Activated T-cell treated with anti-CD3 and anti-CD28 coated beads for 1 hour (primary cell): ENCODE results near the gene BCLAF3.

Experiments used
- DNase-seq: peaks from one replicate; pipeline ENCODE4 v3.0.0-alpha.2; 2020; ENCODE audit warnings: low read depth

The BCLAF3 gene

GRCh38 chrX:19966056-19966455 lies 24.8 kb downstream of the BCLAF3 start:
- DNase-seq = no peak

- DNase-seq = no peak
Observed at GRCh38 chrX:19964017-19964710, 26.7 kb downstream of the BCLAF3 start.

GRCh38 chrX:19960913-19961312 lies 29.9 kb downstream of the BCLAF3 start:
- DNase-seq = no peak

- DNase-seq = no peak
Observed at GRCh38 chrX:19958552-19959486, 32.0 kb downstream of the BCLAF3 start.

- DNase-seq = no peak
Observed at GRCh38 chrX:19956923-19957322, 33.9 kb downstream of the BCLAF3 start.

GRCh38 chrX:19956306-19956705 lies 34.6 kb downstream of the BCLAF3 start:
- DNase-seq = no peak

- no peak for DNase-seq
Observed at GRCh38 chrX:19955306-19955705, 35.6 kb downstream of the BCLAF3 start.

GRCh38 chrX:19954335-19955096 lies 36.3 kb downstream of the BCLAF3 start:
- no peak for DNase-seq

GRCh38 chrX:19953145-19953544 lies 37.7 kb downstream of the BCLAF3 start:
- no peak for DNase-seq

- no peak for DNase-seq
Observed at GRCh38 chrX:19949340-19949739, 41.5 kb downstream of the BCLAF3 start.

GRCh38 chrX:19947612-19948011 lies 43.2 kb downstream of the BCLAF3 start:
- DNase-seq = no peak
